HG02970 (cell line): ENCODE results near the gene ART5.

Source experiments
- ATAC-seq: cut with Tn5 transposase; IDR thresholded peaks from one replicate; pipeline ENCODE4 v1.9.1; 2021; ENCODE audit warnings: mild to moderate bottlenecking, moderate library complexity, moderate number of reproducible peaks; ENCODE audit not compliant: unreplicated experiment, low FRiP score

Gene ART5, protein sequence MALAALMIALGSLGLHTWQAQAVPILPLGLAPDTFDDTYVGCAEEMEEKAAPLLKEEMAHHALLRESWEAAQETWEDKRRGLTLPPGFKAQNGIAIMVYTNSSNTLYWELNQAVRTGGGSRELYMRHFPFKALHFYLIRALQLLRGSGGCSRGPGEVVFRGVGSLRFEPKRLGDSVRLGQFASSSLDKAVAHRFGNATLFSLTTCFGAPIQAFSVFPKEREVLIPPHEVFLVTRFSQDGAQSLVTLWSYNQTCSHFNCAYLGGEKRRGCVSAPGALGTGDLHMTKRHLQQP

DNA sequence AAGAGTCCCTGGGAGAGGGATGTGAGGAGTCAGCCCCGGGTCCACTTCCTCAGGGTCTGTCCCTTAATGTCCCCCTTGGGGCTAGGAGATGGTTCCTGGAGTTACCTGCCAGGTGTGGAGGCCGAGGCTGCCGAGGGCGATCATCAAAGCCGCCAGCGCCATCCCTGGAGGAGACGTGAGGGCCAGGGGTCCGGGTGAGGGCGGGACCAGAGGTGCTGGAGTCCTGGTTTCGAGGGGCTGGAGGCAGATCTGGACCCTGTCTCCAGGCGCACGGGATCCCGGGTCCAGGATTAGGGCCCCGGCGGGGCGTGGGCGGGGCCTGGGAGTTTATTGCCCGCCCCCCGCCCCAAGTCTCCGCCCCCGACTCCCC lies at the start of gene ART5:
TSS of gene ART5 (minus strand) at position 292 of the 370 bp plus-strand sequence. CDS start at position 162, 130 bp downstream.
- no peak for ATAC-seq

DNA sequence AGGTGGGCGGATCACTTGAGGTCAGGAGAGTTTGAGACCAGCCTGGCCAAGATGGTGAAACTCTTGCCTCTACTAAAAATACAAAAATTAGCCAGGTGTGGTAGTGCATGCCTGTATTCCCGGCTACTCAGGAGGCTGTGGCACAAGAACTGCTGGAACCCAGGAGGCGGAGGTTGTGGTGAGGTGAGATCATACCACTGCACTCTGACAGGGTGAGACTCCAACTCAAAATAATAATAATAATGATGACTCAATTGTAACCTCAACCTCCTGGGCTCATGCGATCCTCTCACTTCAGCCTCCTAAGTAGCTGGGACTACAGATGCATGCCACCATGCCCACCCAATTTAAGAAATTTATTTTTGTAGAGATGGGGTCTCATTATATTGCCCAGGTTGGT lies 45.0 kb upstream of the ART5 start:
- no peak for ATAC-seq

DNA sequence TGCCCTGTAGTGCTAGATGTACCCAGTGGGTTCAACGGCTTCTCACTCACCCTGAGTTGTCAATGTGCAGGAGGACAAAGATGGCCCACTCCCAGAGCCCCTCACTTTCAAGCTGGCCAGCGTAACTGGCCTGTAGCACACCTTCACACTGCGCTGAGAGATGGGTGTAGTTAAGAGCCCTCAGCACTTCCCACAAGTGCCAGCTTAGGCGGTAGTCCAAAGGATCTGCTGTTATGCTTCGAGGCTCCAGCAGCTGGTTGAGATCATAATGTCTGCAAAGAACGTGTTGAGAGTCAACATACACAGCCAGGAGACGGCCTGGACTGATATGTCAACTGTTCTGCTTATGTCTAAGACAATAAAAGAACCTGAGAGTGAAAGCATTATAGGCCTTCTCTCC lies 44.1 kb upstream of the ART5 start:
- no peak for ATAC-seq

DNA sequence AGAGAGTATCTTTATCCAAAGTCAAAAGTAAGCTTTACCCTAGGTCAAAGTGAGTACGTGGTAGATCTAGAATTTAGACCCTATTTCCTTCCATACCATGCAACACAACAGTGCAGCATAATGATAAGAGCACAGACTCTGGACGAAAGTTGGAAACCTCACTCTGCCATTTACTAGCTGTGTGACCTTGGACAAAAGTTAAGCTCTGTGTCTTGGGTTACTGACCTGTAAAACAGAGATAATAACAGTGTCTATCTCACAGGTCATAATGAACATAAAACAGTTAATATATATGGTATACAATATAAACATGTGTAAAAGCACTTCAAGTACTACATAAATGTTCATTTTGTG lies 43.0 kb upstream of the ART5 start:
- ATAC-seq = no peak

DNA sequence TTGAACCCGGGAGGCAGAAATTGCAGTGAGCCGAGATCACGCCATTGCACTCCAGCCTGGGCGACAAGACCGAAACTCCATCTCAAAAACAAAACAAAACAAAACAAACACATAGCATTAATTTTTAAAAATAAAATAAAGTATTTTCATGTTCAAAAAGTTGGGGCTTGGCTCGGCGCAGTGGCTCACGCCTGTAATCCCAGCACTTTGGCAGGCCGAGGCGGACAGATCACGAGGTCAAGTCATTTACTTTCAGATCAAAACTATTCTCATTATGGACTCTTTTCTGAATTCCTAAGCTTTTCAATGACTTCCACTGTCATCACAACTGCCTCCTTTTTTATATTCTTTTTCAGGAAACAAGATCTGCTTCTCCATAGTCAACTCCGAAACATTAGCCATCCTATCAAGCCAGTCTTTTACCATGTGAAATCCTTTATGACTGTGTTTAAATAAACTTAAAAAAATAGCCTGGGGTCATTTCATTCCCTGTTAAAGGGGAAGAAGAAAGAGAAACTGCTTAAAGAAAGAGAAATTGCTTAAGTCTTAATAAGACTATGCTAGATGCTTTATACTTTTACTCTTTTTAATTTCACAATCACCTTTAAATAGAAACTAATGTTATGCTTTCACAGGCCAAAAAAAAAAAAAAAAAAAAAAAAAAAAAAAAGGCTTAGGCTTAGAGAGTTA lies 42.5 kb upstream of the ART5 start:
- no peak for ATAC-seq

DNA sequence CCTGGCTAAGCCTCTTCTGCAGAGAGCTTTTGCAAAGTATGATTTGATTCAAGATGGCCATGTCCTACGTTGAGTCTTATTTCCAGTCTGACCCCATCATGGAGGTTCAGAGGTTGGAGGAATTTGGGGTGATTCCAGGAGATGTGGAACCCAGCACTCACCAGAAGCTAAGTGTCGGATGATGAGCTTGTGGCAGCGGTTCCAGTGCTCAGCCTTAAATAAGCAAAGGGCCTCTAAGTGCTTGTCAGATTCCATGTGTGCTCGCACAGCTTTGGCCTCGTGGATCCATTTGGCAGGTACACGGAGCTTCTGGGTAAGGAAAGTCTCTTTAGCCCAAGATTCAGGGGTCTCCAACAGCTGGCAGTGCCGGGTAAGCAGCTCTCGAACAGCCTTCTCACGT lies 41.2 kb upstream of the ART5 start:
- no peak for ATAC-seq

DNA sequence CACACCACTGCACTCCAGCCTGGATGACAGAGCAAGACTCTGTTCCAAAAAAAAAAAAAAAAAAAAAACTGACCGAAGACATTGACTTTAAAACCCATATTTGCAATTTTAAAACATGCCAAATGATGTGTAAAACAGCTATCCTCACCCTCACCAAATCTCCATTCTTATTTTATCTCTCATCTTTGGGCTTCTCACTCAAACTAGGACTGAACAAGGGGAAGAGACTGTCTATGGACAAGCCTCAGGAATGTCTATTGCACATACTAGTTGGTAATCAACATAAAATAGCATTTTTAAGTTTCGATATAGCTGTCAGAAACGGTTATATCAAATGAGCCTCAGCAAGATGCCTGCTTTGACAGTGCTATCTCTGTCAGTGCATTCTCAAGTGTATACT lies 37.3 kb upstream of the ART5 start:
- ATAC-seq = no peak

DNA sequence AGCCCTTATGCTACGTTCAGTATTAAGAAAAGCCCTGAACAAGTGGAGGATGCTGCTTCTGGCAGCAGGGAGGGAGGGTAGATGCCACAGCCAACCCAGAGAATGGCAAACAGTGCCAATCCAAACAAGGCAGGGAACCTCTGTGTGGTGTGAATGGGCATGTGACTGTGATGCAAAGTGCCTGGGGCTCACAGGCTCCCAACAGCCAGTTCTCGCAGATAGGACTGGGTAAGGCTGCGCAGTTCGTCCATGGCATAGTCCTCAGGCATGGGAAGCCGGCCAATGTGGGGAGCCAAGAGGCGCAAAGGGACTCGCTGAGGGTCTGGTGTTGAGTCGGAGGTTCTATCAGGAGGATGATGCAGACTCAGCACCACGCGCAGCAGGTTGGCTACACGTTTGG lies 34.2 kb upstream of the ART5 start:
- ATAC-seq = no peak

DNA sequence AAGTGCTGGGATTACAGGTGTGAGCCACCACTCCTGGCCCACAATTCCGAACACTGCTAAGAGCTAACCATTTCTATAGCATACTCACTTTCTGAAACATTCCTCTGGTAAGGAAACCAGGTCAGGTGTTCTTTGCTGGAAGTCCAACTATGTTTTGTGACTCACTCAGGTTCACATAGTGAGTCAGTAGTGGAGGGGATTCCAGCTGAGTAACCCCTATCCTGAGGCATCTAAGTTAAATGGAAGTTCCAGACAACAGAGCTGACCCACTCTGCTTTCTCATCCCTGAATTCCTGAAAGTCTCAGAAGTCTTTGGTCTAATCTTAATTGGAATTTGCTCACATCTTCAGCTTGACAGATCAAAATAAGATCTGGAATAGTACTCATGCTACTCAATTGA lies 32.4 kb upstream of the ART5 start:
- no peak for ATAC-seq

DNA sequence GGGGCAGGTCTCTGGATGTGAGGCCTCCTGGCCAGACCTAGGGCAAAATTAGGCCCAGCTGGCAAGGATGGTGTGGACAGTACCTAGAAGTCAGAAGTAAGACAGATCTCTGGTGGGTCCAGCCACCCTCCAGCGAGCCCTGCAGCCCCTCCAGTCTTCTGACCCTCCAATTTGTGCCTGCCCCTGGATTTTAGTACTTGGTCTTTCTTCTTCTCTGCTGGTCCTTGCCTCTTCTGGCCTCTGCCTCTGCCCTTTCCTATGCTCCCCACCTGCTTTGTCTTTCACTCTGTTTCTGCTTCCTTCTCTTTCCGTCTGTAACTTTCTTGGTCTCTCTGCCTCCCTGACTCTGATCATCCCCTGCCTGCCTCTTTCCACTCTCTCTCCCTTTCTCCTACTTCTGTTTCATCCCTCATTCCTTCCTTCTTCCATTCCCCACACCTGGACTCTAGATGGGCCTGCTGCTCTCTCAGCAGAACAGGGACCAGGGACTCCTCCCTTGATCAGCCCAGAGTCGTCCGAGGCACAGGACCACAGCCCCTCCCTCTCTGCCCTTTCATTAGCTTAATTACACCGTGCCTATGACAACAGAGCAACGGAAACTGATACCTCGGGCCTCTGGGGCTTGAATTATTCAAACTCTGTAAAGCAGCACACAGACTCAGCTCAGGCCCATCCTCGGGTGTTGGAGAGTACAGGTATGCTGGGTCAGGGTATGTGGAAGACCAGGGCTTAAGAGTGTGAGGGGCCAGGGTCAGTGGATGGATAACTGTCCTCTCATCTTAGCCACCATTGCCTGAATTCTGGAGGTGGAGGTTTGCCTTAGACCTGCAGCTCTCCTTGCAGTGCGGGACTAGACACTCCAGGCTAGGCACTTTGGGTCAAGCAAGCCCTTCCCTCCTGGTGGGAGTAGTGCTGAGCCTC lies 29.8 kb upstream of the ART5 start, which contains the start of gene CHRNA10:
TSS of gene CHRNA10 (minus strand) at position 51 of the 921 bp plus-strand sequence. CDS start 72 bp downstream, outside the sequence.
- no peak for ATAC-seq

DNA sequence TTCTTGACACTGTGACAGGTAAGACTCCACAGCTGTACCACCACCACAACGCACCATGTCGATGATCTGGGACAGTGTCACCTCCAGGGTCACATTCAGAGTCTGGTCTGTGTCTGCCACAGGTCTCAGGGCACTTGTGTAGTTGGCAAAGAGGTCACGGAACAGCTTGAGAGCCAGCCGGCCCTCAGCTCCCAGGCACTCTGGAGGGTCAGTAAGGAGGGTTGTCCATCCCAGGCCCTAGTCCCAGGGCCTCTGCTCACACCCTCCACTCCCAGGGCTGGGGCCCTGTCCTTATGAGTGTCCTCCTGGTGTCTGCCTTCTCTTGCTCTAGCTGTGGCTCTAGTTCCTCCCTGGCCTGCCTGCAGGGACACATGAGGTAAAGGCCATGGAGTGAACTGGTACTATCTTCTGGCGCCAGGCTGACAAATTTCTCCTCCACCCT lies 28.0 kb upstream of the ART5 start:
- no peak for ATAC-seq

DNA sequence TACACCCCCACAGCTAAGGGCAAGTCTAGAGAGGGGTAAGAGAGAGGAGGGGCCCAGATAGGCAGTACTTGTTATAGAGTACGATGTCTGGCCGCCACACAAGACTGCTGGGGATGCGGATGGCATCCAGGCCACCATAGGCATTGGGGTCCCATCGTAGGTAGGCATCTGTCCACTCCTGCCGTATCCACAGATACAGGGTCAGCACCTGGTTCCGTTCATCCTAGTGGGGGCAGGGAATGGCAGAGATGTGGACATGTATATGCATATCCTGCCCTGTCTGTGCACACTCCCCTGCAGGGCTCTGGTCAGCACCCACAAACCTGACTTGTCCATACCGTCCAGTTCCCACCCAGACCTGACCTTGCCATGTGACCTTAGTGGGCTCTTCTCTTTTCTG lies 27.3 kb upstream of the ART5 start:
- ATAC-seq = no peak

DNA sequence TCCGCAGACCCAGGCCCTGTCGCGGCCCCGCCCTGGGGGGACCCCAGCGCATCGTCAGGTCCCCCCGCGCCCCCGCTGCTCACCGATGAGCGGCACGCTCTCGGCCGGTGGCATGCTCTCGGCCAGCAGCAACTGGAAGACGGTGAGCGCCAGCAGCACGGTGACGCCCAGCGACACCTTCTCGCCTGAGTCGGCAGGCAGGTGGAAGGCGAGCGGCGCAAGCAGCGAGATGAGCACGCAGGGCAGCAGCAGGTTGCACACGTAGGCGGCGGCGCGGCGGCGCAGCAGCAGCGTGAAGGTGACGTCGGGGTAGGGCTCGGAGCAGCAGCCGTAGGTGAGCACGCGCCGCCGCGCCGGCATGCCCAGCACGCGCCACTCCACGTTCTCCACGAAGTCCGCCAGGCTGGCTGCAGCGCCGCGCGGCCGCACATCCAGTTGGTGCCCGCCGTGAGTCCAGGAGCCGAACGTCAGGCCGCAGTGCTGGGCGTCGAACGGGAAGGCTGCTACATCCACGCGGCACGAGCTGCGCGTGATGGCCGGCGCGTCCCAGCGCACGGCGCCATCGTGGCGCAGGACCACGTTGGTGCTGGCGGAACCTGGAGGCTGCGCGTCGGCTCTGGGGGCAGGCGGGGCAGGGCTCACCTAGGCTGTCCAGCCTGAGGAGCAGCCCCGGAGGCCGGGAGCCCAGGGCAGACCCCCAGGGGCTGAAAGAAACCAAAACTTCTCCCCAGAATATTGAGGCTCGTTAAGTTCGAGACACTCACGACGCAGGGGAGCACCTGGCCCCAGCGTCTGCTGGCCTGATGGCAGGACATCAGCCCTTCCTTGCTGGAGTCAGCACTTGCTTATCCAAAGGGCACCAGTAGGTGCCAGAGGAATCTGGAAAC lies 25.6 kb upstream of the ART5 start:
- no peak for ATAC-seq

DNA sequence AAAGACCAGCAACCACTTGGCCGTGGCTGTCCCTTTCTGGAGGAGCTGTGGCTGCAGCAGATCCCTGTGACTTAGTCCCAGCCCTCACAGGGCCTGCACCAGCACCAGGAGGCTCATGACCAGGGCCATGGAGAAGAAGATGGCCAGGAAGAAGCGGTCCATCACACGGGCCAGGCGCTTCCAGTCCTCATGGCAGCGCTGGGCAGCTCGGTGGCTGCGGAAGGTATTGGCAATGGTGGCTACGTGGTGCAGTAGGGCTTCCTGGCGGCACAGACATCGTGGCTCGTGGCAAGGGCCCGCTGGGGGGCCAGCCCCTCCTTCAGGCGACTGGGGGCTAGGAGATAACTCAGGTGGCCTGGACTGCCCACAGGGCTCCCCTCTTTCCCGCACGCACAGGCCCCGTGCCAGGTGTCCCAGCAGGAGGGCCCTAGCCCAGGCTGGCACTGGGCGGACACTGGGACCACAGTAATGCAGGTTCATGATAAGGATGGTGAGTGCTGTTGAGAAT lies 24.3 kb upstream of the ART5 start:
- no peak for ATAC-seq

DNA sequence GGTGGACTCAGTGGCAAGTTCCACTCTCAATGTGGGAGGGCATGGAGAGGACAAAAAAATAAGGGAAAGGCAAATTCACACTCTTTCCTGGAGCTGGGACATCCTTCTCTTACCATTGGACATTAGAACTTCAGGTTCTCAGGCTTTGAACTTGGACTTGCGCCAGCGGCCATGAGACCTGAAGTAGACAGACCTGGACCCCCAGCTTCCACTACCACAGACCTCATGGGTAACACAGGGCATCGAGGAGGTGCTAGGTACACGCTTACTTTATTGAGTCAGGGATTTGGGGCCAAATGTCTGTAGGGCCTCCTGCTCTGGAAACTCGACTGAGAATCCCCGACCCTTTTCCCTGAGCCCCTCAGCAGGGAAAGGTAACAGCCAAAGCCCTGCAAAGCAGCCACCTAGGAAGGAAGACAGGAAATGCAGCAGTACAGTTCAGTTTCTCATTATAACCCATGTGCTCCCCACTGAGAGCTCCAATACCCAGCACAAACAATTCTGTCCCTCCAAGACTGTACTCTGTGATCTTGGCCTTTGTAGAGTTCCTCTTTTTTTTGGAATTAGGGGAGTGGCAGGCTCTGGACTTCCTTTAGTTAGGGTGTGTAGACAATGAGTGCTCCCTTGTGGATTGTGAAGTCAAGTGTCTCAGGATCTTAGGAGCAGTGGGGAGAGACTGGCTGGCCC lies 23.7 kb upstream of the ART5 start:
- ATAC-seq = no peak

DNA sequence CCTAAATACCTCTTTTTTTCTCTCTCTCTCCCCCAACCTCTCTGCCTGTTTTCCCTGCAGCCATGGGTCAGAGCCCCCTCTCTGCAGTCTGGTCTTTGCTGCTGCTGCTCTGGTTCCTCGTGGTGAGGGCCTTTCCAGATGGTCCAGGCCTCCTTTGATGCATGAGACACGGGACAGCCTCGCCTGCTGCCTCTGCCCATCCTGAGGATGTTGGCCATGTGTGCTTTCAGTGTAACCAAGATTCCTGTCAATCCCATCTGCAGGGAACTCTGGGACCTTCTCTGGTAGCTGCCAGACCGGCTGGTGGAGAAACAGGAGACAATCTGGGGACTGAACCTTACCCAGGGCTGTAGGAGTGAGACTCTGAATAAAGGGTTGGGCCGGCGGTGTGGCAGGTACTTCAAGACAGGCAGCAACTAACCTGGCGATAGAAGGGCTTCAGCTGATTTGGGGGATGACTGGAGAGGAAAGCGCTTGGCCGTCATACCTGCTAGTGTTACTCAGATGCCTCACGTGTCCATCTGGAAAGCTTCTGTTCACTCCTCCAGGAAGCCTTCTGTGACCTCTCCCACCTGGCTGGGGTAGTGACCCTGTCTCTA lies 22.3 kb upstream of the ART5 start:
- ATAC-seq = no peak

DNA sequence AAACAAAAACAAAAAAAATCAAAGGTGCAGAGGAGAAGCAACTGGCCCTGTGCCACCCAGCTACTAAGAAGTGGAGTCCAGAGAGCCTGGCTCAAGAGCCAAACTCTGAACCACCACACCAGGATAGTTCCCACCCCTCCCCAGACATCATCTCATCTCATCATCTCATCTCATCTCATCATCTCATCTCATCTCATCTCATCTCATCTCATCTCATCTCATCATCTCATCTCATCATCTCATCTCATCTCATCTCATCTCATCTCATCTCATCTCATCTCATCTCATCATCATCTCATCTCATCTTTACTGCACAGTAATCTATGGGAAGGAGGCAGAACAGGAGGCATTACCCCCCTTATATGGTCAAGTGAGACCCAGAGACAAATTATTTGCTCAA lies 21.1 kb upstream of the ART5 start:
- ATAC-seq = no peak

DNA sequence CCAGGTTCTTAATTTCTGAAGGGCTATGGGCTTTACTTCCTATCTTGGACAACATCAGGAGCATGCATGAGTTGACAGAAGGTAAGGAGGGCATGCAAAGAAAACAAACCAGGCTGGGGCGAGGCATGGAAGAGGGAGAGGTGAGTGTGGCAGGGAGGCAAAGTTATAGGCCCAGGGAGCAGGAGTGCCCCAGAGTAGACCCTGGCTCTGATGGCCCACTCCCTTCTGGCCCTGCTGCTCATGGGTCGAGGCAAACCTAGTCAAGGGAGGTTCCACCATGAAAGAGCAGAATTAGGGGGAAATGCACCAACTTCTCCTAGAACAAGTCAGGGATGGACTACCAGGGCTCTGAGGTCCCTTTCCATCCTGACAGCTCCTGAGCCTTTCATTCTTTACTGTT lies 19.2 kb upstream of the ART5 start:
- no peak for ATAC-seq
